Measurements from ENCODE around the gene CXXC4. TPM values are rescaled to one million over a fixed set of nuclear protein-coding genes. Genes with fewer than 3 reads are reported as not detected.

Gene CXXC4
- total and polyA plus RNA-seq, 2 experiments from 2014 or later = 1.6 to 3.0 TPM

GRCh38 chr4:104493081-104493831 lies 1.4 kb downstream of the CXXC4 start (continued):
- TF ChIP-seq ZNF462 (CRISPR knock-in tag; IDR thresholded peaks at IDR 0.05) = no peak

GRCh38 chr4:104492183-104492771 lies 2.4 kb downstream of the CXXC4 start:
- TF ChIP-seq EZH2phosphoT487 (IDR thresholded peaks at IDR 0.05; ENCODE audit: unreplicated experiment) (no peak), ZNF114 (CRISPR knock-in tag; IDR thresholded peaks at IDR 0.05) (no peak), ETS1 (IDR thresholded peaks at IDR 0.05) (no peak), POLR2AphosphoS5 (IDR thresholded peaks at IDR 0.05; ENCODE audit: low read depth) (peak; percentile 33; the same call in 1 of the 2 replicates), EZH2 (IDR thresholded peaks at IDR 0.05; ENCODE audit: low read depth, unreplicated experiment) (no peak)
- Mint-ChIP-seq H3K4me3 (peak overlapping the region; percentile 91), H3K36me3 (ENCODE audit: low read depth) (no peaks in the 10 kb centered on the region), H3K9me3 (no peaks in the 10 kb centered on the region; the same call in 2 of the 3 replicates), H3K4me1 (peaks cover 60% of the 10 kb centered on the region), H3K27me3 (ENCODE audit: insufficient read depth, low read depth, poor library complexity) (peaks cover 27% of the 10 kb centered on the region), H3K27ac (peak overlapping the region; percentile 93)
- Histone ChIP-seq H3K27ac (ENCODE audit: low read depth) (peak overlapping the region; percentile 75), H3K9me2 (ENCODE audit: insufficient read depth) (no peaks in the 10 kb centered on the region), H2AFZ (no peak overlapping the region), H3K79me2 (replicated peaks; ENCODE audit: insufficient read depth) (no peaks in the 10 kb centered on the region), H3K4me3 (peak overlapping the region; percentile 91), H3K36me3 (ENCODE audit: insufficient read depth) (no peaks in the 10 kb centered on the region), H3F3A (replicated peaks; ENCODE audit: low read depth) (peaks cover 13% of the 10 kb centered on the region; the same call in 1 of the 2 replicates), H3K27me3 (ENCODE audit: insufficient read depth) (peaks cover 47% of the 10 kb centered on the region), H3K4me1 (ENCODE audit: insufficient read depth) (peaks cover 40% of the 10 kb centered on the region), H4K20me1 (replicated peaks; ENCODE audit: insufficient read depth) (no peaks in the 10 kb centered on the region), H3K4me2 (peak overlapping the region; percentile 93)
- ATAC-seq (peak; percentile 16), DNase-seq (ENCODE audit: low spot score) (peak; percentile 74)
